Left ventricle myocardium inferior (tissue), 1 donor: ENCODE results near the gene TSHZ2. TPM values are rescaled to one million over a fixed set of nuclear protein-coding genes. Genes with fewer than 3 reads are reported as not detected.
"Not testable (repeated sequence)": the region's sequence is repeated elsewhere in the genome, so short reads cannot be mapped to it uniquely, and the experiment has no call there.

Experiments
- DNase-seq: peaks from one replicate; pipeline ENCODE4 v3.0.0-alpha.2; 2020
- H3K27ac ChIP-seq: fragments of 200-600 bp; replicated peaks from 2 replicates; pipeline ENCODE4 v1.8.0; 2021
- H3K27me3 ChIP-seq: fragments of 200-600 bp; 2 replicates; pipeline ENCODE4 v1.8.0; 2021; ENCODE audit warnings: low read depth
- H3K36me3 ChIP-seq: fragments of 200-600 bp; 2 replicates; pipeline ENCODE4 v1.8.0; 2021
- H3K4me1 ChIP-seq: fragments of 200-600 bp; 2 replicates; pipeline ENCODE4 v1.8.0; 2021
- H3K4me3 ChIP-seq: fragments of 200-600 bp; 2 replicates; pipeline ENCODE4 v1.8.0; 2021; ENCODE audit warnings: mild to moderate bottlenecking, moderate library complexity
- H3K9me3 ChIP-seq: fragments of 200-600 bp; replicated peaks from 2 replicates; pipeline ENCODE4 v1.8.0; 2021
- CTCF ChIP-seq: fragments of 200-600 bp; IDR thresholded peaks from 2 replicates; pipeline ENCODE4 v1.8.0; 2021; ENCODE audit warnings: antibody characterized with exemption, mild to moderate bottlenecking, borderline replicate concordance
- intact Hi-C: fragments of 100-400 bp; cut with micrococcal nuclease; formaldehyde crosslinking; loops from one replicate; pipeline ENCODE4 v1.11.0; 2022
- total RNA-seq: library from RNA; stranded (reverse); fragmentation: NEBNext Ultra II Directional; extraction: Animal tissue kit (Norgen Biotek cat#: 25700); gene quantifications from one replicate; pipeline ENCODE4 v1.2.1, GENCODE V29; 2021
- donor health status: DM: no; HTN: yes; CAD: no; lungs with severe emphysema.

TSHZ2 gene
- total RNA-seq, 1 donor from 2014 or later: 3.1 TPM

GRCh38 chr20:53530440-53530839 is 558.3 kb downstream of the TSHZ2 start:
- no peak overlapping the region for H3K4me3 ChIP-seq
- intact Hi-C loops: no loop called here
- H3K27me3 ChIP-seq: peaks cover 7% of the 10 kb centered on the region
- no peaks in the 10 kb centered on the region for H3K4me1 ChIP-seq
- no peak for TF ChIP-seq CTCF
- H3K9me3 ChIP-seq: no peaks in the 10 kb centered on the region
- H3K27ac ChIP-seq: no peak overlapping the region
- no peaks in the 10 kb centered on the region for H3K36me3 ChIP-seq
- DNase-seq: no peak

- intact Hi-C loops, H3K27ac ChIP-seq, DNase-seq, H3K4me3 ChIP-seq, H3K36me3 ChIP-seq, H3K4me1 ChIP-seq, H3K27me3 ChIP-seq, H3K9me3 ChIP-seq: not testable (repeated sequence)
Measured at GRCh38 chr20:53532654-53533312, 560.6 kb downstream of the TSHZ2 start.

- H3K36me3 ChIP-seq: no peaks in the 10 kb centered on the region
- no peaks in the 10 kb centered on the region for H3K4me1 ChIP-seq
- intact Hi-C loops: no loop called here
- no peak for DNase-seq
- TF ChIP-seq CTCF: no peak
- no peak overlapping the region for H3K4me3 ChIP-seq
- H3K9me3 ChIP-seq: no peaks in the 10 kb centered on the region
- no peak overlapping the region for H3K27ac ChIP-seq
- no peaks in the 10 kb centered on the region for H3K27me3 ChIP-seq
Measured at GRCh38 chr20:53533500-53533899, 561.3 kb downstream of the TSHZ2 start.

GRCh38 chr20:53534037-53534436 is 561.9 kb downstream of the TSHZ2 start:
- Histone ChIP-seq H3K4me1 (no peaks in the 10 kb centered on the region), H3K9me3 (no peaks in the 10 kb centered on the region), H3K27ac (no peak overlapping the region), H3K36me3 (no peaks in the 10 kb centered on the region), H3K4me3 (no peak overlapping the region), H3K27me3 (no peaks in the 10 kb centered on the region)
- intact Hi-C loops: no loop called here
- TF ChIP-seq CTCF: no peak
- no peak for DNase-seq

GRCh38 chr20:53535878-53536277 is 563.7 kb downstream of the TSHZ2 start:
- H3K36me3 ChIP-seq: no peaks in the 10 kb centered on the region
- intact Hi-C loops: no loop called here
- H3K9me3 ChIP-seq: no peaks in the 10 kb centered on the region
- no peaks in the 10 kb centered on the region for H3K4me1 ChIP-seq
- peaks cover 4% of the 10 kb centered on the region for H3K27me3 ChIP-seq
- no peak overlapping the region for H3K4me3 ChIP-seq
- DNase-seq: no peak
- no peak overlapping the region for H3K27ac ChIP-seq
- TF ChIP-seq CTCF: no peak

- H3K9me3 ChIP-seq, H3K36me3 ChIP-seq, DNase-seq, intact Hi-C loops, H3K4me1 ChIP-seq, H3K27ac ChIP-seq, H3K27me3 ChIP-seq, H3K4me3 ChIP-seq: not testable (repeated sequence)
Measured at GRCh38 chr20:53536382-53536781, 564.2 kb downstream of the TSHZ2 start.

GRCh38 chr20:53539516-53539915 is 567.4 kb downstream of the TSHZ2 start:
- DNase-seq: no peak
- Histone ChIP-seq H3K27ac (no peak overlapping the region), H3K4me1 (no peaks in the 10 kb centered on the region), H3K36me3 (no peaks in the 10 kb centered on the region), H3K4me3 (no peak overlapping the region), H3K27me3 (peaks cover 4% of the 10 kb centered on the region), H3K9me3 (no peaks in the 10 kb centered on the region)
- intact Hi-C loops: no loop called here
- no peak for TF ChIP-seq CTCF
